HG03045 (cell line): ENCODE measurements around the gene CHN1.

Experiments
- ATAC-seq: cut with Tn5 transposase; IDR thresholded peaks from one replicate; pipeline ENCODE4 v1.9.1; 2021; ENCODE audit warnings: mild to moderate bottlenecking, moderate library complexity; ENCODE audit not compliant: unreplicated experiment

CHN1 gene

GRCh38 chr2:174877751-174878150 is 127.4 kb downstream of the CHN1 start:
- ATAC-seq: no peak

DNA sequence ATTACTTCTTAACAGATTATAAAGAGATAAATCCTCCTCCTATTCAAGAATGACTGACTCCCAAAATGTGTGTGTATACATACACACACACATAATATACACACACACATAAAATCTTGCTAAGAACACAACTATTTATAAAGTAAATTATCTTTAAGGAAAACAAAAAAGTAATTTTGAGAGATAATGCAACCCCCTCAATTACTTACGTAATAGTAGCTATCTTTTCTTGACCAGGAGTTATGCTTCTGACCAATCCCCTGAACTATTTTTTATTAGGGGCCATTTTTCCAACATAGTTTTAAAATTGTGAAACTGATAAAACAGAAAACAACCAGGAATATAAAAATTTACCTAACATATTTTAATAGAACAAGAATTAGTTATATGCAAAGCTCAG is 127.9 kb downstream of the CHN1 start:
- no peak for ATAC-seq

DNA sequence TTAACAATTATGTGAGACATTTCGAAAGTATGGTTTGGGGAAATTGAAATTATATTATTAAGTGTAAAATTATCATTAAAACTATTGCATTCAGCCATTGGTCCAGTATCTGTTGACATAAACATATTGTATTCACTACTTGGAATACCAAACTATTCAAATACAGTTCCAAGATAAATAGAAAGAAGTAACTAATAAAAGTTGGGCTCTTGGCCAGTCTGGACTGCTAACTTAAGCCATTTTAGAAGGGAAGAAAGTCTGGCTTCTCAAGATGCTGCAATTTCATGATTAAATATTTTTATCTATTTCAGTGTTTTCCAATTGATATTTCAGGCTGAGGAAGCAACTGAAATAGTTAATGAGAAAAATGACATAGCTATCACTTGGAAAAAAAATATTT is 131.1 kb downstream of the CHN1 start:
- ATAC-seq: no peak

- no peak for ATAC-seq
Measured at GRCh38 chr2:174873471-174873870, 131.7 kb downstream of the CHN1 start.

DNA sequence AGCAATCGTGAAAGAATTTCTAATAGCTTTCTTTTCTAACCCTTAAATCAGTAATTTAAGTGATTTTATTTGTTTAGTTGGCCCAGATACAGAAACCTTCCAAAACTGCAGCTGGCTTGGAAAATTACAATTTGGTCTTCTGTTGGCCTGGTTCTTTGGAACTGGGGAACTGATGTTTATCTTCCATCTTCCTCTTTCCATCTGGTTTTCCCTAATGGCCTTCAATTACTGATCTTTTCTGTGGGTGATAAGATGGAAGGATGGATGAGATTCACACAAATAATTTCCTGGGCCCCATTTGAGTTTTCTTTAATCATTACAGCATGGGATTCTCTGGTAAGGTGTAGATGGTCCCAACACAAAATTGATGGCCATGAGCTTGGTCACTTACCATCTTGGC is 134.4 kb downstream of the CHN1 start:
- ATAC-seq: no peak

GRCh38 chr2:174868878-174869277 is 136.3 kb downstream of the CHN1 start:
- no peak for ATAC-seq

DNA sequence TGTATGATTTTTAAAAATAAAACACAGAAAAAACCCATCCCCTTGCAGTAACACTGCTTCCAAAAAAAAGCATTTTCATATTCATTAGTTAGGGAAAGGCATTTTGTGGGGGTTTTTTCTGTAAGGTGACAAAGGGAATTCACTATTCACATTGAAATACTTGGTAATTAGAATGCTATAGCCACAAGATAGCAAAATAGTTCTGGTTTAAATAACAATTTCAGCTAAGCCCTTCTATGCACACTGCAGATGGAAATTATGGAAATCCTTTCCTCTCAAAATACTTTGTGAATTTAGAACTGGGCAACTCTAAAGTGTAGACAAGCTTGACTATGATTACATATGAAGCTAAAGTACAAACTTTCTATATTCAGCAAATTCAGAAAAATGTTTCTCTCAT is 138.8 kb downstream of the CHN1 start:
- ATAC-seq: no peak

DNA sequence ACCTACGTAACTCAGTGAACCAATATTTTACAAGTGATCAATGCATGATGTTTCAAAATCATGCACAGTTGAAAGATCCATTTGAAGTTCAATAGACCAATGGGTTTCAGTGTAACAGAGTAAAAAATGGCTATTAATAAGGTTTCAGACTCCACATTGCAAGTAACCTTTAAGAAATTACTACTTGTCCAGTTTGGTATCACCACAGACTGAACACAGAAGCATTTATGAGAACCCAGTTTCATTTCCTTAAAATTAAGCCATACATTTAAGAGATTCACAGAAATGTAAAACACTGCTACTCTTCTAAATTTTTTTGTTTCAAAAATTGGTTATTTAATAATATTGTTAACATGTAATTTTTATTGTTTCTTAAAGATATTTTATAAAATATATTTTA is 142.0 kb downstream of the CHN1 start:
- ATAC-seq: no peak

DNA sequence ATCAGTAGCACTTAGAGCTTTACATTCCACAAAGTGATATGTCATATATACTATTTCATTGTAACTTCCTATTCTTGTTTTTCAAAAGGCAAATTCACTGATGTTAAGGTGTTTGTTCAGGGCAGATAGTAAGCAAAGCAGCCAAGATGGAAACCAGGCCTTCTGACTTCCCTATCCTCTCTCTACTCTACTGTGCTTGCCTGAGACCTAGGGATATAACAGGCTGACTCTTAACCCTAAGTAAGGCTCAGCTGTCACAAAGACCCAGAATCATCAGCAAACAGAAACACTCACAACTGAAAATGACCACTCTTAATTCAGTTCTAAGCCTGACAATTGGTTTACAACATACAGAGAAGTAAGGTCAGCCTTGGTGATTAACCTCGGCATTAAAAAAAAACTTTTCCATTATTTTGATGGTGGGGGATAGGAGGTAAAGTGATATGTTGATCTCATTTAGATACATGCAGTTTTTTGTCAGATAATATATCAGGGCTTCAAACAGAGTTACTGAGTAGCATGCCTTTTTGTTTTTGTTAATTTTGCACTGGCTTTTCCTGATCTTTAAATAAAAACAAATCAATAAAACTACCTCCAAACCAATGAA is 145.5 kb downstream of the CHN1 start:
- ATAC-seq: no peak

GRCh38 chr2:174858745-174859144 is 146.4 kb downstream of the CHN1 start:
- ATAC-seq: no peak

DNA sequence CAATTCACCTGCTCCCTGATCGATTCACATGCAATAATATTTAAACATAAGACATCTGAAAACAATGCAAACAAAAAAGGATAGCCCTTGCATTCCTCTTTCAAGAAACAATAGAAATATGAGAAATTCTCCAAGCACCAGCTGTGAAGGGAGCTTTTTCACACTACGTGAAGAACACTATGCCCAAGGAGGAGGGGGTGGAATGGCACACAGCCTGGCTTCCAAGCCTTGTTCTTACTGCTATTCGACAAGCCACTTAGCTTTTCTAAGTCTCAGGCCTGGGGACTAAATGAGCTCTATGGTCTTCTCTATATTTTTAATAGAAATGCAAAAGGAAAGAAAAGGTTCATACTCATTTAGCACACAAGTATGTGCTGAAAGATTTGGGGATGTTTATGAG is 148.7 kb downstream of the CHN1 start:
- no peak for ATAC-seq

- ATAC-seq: no peak
Measured at GRCh38 chr2:174846941-174847938, 157.9 kb downstream of the CHN1 start.

DNA sequence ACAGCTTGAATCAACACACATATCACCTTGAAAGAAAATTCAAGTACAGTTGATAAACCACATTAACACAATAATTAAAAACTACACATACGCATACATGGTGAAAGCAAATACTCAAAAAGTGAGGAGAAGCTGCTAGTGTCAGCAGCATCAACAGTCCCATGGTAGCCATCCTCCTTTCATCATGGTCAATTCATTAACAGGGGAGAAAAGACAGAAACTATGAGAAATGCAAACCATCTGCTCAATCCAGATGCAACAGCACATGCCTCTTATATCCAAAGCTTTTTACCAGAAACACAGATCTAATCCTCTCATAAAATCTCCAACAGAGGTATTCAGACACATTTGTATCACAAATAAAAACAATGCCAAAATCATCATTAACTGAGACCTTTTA is 159.0 kb downstream of the CHN1 start:
- ATAC-seq: no peak

DNA sequence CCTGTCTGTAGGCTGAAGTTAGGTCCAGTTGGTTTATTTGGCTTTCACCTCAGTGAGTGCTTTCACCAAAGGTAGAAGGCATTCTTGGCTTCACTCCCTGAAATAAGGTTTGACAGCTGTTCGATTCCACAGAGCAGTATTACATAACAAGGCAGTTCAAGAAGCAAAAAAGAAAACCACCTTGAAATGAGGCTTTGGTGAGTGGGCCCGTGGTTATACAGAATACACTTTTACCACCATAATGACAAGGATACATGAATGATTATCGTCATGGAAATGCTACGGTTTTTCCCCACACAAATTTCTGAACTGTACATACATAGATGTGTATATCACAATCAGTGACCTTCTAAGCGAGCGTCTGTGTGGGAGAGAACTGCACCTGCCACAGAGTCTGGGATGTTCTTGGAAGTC is 160.9 kb downstream of the CHN1 start:
- ATAC-seq: no peak

DNA sequence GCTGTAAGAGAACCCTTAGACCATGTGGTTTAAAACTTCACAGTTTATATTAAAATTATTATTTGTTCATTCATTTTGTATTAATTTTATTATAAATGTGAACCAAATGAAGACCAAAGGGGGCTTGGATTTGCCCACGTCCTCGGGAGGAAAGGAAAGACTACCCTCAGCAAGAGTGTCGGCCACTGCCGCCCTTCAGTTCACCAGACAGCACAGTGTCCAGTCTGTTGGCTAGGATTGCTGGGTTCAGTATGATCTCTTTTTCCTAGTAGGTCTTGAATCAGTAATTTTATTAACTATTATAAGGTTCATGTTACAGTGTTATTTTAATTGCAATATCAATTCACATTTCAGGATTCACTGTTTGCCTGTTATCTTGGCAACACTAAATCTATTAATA is 162.7 kb downstream of the CHN1 start:
- no peak for ATAC-seq

GRCh38 chr2:174841936-174842335 is 163.2 kb downstream of the CHN1 start:
- ATAC-seq: no peak

DNA sequence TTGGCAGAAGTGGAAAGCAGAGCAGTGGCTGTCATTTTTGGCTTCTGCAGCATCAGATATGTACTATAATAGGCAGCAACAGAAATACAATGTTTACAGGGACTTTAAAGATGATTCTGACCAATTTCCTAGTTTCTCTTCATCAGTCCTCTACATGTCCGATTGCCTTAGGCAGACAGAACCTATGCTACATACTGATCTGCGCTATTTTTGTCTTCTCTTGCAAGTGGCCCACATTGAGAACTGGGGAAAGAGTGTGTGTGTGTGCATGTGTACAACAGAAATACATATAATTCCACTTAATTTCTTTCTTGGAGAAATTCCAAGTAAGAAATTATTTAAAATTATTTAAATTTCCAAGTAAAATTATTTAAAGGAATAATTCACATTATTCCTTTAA is 163.8 kb downstream of the CHN1 start:
- no peak for ATAC-seq

- ATAC-seq: no peak
Measured at GRCh38 chr2:174840436-174840835, 164.7 kb downstream of the CHN1 start.

DNA sequence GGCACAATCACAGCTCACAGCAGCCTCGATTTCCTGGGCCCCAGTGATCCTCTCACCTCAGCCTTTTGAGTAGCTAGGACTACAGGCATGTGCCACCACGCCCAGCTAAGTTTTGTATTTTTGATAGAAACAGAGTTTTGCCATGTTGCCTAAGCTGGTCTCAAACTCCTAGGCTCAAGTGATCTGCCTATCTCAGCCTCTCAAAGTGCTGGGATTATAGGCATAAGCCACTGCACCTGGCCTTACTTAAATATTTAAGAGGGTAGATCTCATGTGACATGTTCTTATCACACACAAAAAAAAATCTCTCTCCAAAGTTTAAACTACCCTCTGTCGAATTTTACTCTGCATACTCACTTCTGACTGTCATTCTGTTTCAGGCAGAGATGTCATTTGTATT is 165.5 kb downstream of the CHN1 start:
- no peak for ATAC-seq

DNA sequence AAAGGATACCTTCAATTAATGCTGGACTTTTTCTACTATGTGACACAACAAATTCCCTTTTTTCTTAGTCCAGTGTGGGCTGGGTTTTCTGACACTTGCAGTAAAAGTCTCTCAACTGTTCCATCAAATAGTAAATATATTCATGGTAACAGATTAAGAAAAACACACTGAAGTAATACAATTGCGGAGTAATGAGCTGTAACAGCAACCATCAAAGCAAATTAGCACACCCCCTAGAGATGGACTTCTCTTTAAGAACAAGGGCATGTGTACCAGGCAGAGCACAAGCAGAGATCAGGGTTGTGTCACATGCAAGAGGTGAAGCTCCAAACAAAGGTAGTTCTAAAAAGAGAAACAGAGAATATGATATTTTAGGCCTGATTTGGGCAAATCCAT is 168.2 kb downstream of the CHN1 start:
- no peak for ATAC-seq

GRCh38 chr2:174836377-174836994 is 168.7 kb downstream of the CHN1 start:
- ATAC-seq: no peak

- peak; percentile 88 for ATAC-seq
Measured at GRCh38 chr2:174835797-174836255, 169.4 kb downstream of the CHN1 start.
